GM19328 (cell line): ENCODE results near the gene UGT1A8.

Experiments
- ATAC-seq: cut with Tn5 transposase; IDR thresholded peaks from one replicate; pipeline ENCODE4 v1.9.1; 2021; ENCODE audit warnings: mild to moderate bottlenecking, moderate library complexity; ENCODE audit not compliant: unreplicated experiment

Gene UGT1A8

GRCh38 chr2:233796254-233796653, 178.8 kb downstream of the UGT1A8 start:
- no peak for ATAC-seq

GRCh38 chr2:233798335-233799086, 181.1 kb downstream of the UGT1A8 start:
- ATAC-seq = no peak

GRCh38 chr2:233799087-233799665, 181.7 kb downstream of the UGT1A8 start:
- ATAC-seq = no peak

GRCh38 chr2:233799716-233800115, 182.3 kb downstream of the UGT1A8 start:
- ATAC-seq = no peak

- no peak for ATAC-seq
These were observed 182.8 kb downstream of the UGT1A8 start for GRCh38 chr2:233800208-233800607.

GRCh38 chr2:233801357-233802131, 184.1 kb downstream of the UGT1A8 start:
- no peak for ATAC-seq

GRCh38 chr2:233802132-233802815, 184.8 kb downstream of the UGT1A8 start:
- ATAC-seq = no peak

- ATAC-seq = no peak
These were observed 186.0 kb downstream of the UGT1A8 start for GRCh38 chr2:233803292-233803911.

- no peak for ATAC-seq
These were observed 186.6 kb downstream of the UGT1A8 start for GRCh38 chr2:233803994-233804393.

GRCh38 chr2:233807215-233807865, 189.9 kb downstream of the UGT1A8 start:
- no peak for ATAC-seq

GRCh38 chr2:233807966-233808935, 190.8 kb downstream of the UGT1A8 start:
- ATAC-seq = no peak

GRCh38 chr2:233810385-233810784, 193.0 kb downstream of the UGT1A8 start:
- ATAC-seq = no peak

GRCh38 chr2:233811087-233811486, 193.7 kb downstream of the UGT1A8 start:
- ATAC-seq = no peak

- ATAC-seq = no peak
These were observed 194.3 kb downstream of the UGT1A8 start for GRCh38 chr2:233811732-233812131.

GRCh38 chr2:233813236-233814055, 196.0 kb downstream of the UGT1A8 start:
- no peak for ATAC-seq

GRCh38 chr2:233814056-233814835, 196.8 kb downstream of the UGT1A8 start:
- no peak for ATAC-seq

GRCh38 chr2:233815861-233816260, 198.4 kb downstream of the UGT1A8 start:
- no peak for ATAC-seq

- ATAC-seq = no peak
These were observed 198.9 kb downstream of the UGT1A8 start for GRCh38 chr2:233816334-233816733.
